ENCODE results near the gene NOTCH3.

Gene NOTCH3

GRCh38 chr19:15159251-15159650, 41.5 kb downstream of the NOTCH3 start:
- DNase-seq, result no peak

GRCh38 chr19:15156391-15156790, 44.4 kb downstream of the NOTCH3 start:
- DNase-seq, result no peak

- no peak for DNase-seq
Observed at GRCh38 chr19:15155296-15155695, 45.5 kb downstream of the NOTCH3 start.

- DNase-seq, result peak; percentile 27
Observed at GRCh38 chr19:15154002-15154612, 46.7 kb downstream of the NOTCH3 start.

- DNase-seq, result no peak
Observed at GRCh38 chr19:15149737-15150136, 51.1 kb downstream of the NOTCH3 start.

- no peak for DNase-seq
Observed at GRCh38 chr19:15147090-15147489, 53.7 kb downstream of the NOTCH3 start.

- no peak for DNase-seq
Observed at GRCh38 chr19:15144046-15144646, 56.6 kb downstream of the NOTCH3 start.

- no peak for DNase-seq
Observed at GRCh38 chr19:15142313-15142712, 58.5 kb downstream of the NOTCH3 start.

- DNase-seq, result no peak
Observed at GRCh38 chr19:15141143-15141542, 59.7 kb downstream of the NOTCH3 start.

- no peak for DNase-seq
Observed at GRCh38 chr19:15138427-15138826, 62.4 kb downstream of the NOTCH3 start.

GRCh38 chr19:15137777-15138176, 63.0 kb downstream of the NOTCH3 start:
- DNase-seq, result no peak

GRCh38 chr19:15136234-15136954, 64.4 kb downstream of the NOTCH3 start:
- DNase-seq, result no peak

GRCh38 chr19:15129856-15130585, 70.8 kb downstream of the NOTCH3 start:
- DNase-seq, result peak; percentile 47

- no peak for DNase-seq
Observed at GRCh38 chr19:15128162-15128770, 72.5 kb downstream of the NOTCH3 start.

- no peak for DNase-seq
Observed at GRCh38 chr19:15126131-15126910, 74.5 kb downstream of the NOTCH3 start.

GRCh38 chr19:15125232-15126067, 75.3 kb downstream of the NOTCH3 start:
- peak; percentile 98 for DNase-seq

- no peak for DNase-seq
Observed at GRCh38 chr19:15124572-15125231, 76.1 kb downstream of the NOTCH3 start.

GRCh38 chr19:15123900-15124299, 76.9 kb downstream of the NOTCH3 start:
- DNase-seq, result no peak

GRCh38 chr19:15123031-15123890, 77.5 kb downstream of the NOTCH3 start:
- DNase-seq, result no peak

Data from CD4-positive, alpha-beta T cell treated with Interleukin-17A for 1 hour (primary cell).